Measurements from ENCODE around the gene FOXC2.

- TF ChIP-seq ZSCAN20 (CRISPR knock-in tag; IDR thresholded peaks at IDR 0.05; ENCODE audit: borderline replicate concordance) (no peak), ZBTB33 (CRISPR knock-in tag; IDR thresholded peaks at IDR 0.05) (no peak), ISX (CRISPR knock-in tag; conservative IDR thresholded peaks at IDR 0.05) (no peak), ZNF138 (CRISPR knock-in tag; IDR thresholded peaks at IDR 0.05; ENCODE audit: low read depth) (no peak), TFDP2 (CRISPR knock-in tag; IDR thresholded peaks at IDR 0.05) (no peak), SRSF4 (IDR thresholded peaks at IDR 0.05; ENCODE audit: low read depth, low read length, poor library complexity, severe bottlenecking) (no peak), ZKSCAN8 (CRISPR knock-in tag; IDR thresholded peaks at IDR 0.05; ENCODE audit: borderline replicate concordance) (no peak), ZNF773 (CRISPR knock-in tag; IDR thresholded peaks at IDR 0.05; ENCODE audit: borderline replicate concordance) (no peak), NFYC (CRISPR knock-in tag; IDR thresholded peaks at IDR 0.05) (no peak), MEIS2 (CRISPR knock-in tag; IDR thresholded peaks at IDR 0.05) (no peak), NR2C2 (CRISPR knock-in tag; IDR thresholded peaks at IDR 0.05; ENCODE audit: borderline replicate concordance) (no peak)
Measured at GRCh38 chr16:86598607-86599565, 32.3 kb downstream of the FOXC2 start.
